TTC549 (cell line): ENCODE results near the gene FBXW4.
"Not testable (repeated sequence)": the region's sequence is repeated elsewhere in the genome, so short reads cannot be mapped to it uniquely, and the experiment has no call there.

Experiments used
- FAIRE-seq: peaks from 2 replicates; lab custom pipeline; 2012; peaks lifted over from hg19 to GRCh38; lab: Jason Lieb, UNC

FBXW4 gene

GRCh38 chr10:101655570-101655969 lies 39.4 kb downstream of the FBXW4 start:
- no peak for FAIRE-seq

- FAIRE-seq, result no peak
Observed at GRCh38 chr10:101653536-101653935, 41.4 kb downstream of the FBXW4 start.

- no peak for FAIRE-seq
Observed at GRCh38 chr10:101651336-101651735, 43.6 kb downstream of the FBXW4 start.

- no peak for FAIRE-seq
Observed at GRCh38 chr10:101650863-101651262, 44.1 kb downstream of the FBXW4 start.

GRCh38 chr10:101649525-101650085 lies 45.4 kb downstream of the FBXW4 start:
- FAIRE-seq, result no peak

- FAIRE-seq, result no peak
Observed at GRCh38 chr10:101647255-101647654, 47.7 kb downstream of the FBXW4 start.

GRCh38 chr10:101646364-101646763 lies 48.6 kb downstream of the FBXW4 start:
- FAIRE-seq, result no peak

GRCh38 chr10:101645659-101646058 lies 49.3 kb downstream of the FBXW4 start:
- no peak for FAIRE-seq

GRCh38 chr10:101644002-101644401 lies 51.0 kb downstream of the FBXW4 start:
- FAIRE-seq, result no peak

- FAIRE-seq, result no peak
Observed at GRCh38 chr10:101643546-101643945, 51.4 kb downstream of the FBXW4 start.

- no peak for FAIRE-seq
Observed at GRCh38 chr10:101639141-101639900, 55.6 kb downstream of the FBXW4 start.

GRCh38 chr10:101633510-101633909 lies 61.5 kb downstream of the FBXW4 start:
- not testable (repeated sequence) for FAIRE-seq

- no peak for FAIRE-seq
Observed at GRCh38 chr10:101631821-101632475, 63.0 kb downstream of the FBXW4 start.

GRCh38 chr10:101630633-101630920 lies 64.4 kb downstream of the FBXW4 start:
- FAIRE-seq, result no peak

GRCh38 chr10:101629837-101630632 lies 64.9 kb downstream of the FBXW4 start:
- FAIRE-seq, result no peak

GRCh38 chr10:101625821-101626412 lies 69.1 kb downstream of the FBXW4 start:
- no peak for FAIRE-seq

GRCh38 chr10:101624526-101625102 lies 70.4 kb downstream of the FBXW4 start:
- FAIRE-seq, result no peak

- no peak for FAIRE-seq
Observed at GRCh38 chr10:101623528-101623927, 71.4 kb downstream of the FBXW4 start.

GRCh38 chr10:101619983-101620382 lies 75.0 kb downstream of the FBXW4 start:
- FAIRE-seq, result no peak

- FAIRE-seq, result no peak
Observed at GRCh38 chr10:101618871-101619270, 76.1 kb downstream of the FBXW4 start.

GRCh38 chr10:101617824-101618568 lies 77.0 kb downstream of the FBXW4 start:
- FAIRE-seq, result no peak
